ENCODE data around the gene NEDD8. TPM values are rescaled to one million over a fixed set of nuclear protein-coding genes. Genes with fewer than 3 reads are reported as not detected.
"Not testable (repeated sequence)": the region's sequence is repeated elsewhere in the genome, so short reads cannot be mapped to it uniquely, and the experiment has no call there.

NEDD8 gene
- total and polyA plus RNA-seq, 4 experiments from 2014 or later: 116 to 425 (median 239) TPM

DNA sequence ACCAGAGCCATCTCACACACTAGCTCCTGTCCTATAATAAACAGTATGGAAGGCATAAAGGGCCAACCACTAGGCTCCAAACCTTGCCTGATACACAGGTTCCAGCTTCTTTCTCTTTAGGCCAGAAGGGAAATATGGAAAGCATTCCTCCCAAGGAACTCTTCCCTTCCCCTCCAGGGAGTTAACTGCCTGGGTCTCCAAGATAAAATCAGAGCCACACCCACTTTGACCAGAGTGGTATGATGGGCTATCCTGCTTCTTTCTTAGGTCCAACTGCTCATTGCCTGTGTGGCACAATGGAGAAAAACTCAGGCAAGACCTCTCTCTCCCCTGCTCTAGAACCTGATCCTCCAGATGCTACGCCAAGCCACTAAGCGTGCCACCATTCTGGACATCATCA lies 24.5 kb downstream of the NEDD8 start:
- Mint-ChIP-seq H3K4me1 (peaks cover 18 to 55% (median 36%) of the 10 kb centered on the region in 4 donors), H3K27ac (peak overlapping the region in 3 of 7 donors; percentile 23 to 78 (median 52)), H3K36me3 (peaks cover 52 to 70% of the 10 kb centered on the region in 2 donors), H3K4me3 (no peak overlapping the region), H3K9me3 (peaks cover 0 to 5% (median 0%) of the 10 kb centered on the region in 8 donors), H3K27me3 (no peaks in the 10 kb centered on the region)
- ChIA-PET CTCF (ENCODE audit: partially characterized antibody) (interaction anchor here (1.2 kb wide), 1 partner anchor 90 kb away, joined by 4 read pairs; no protein-coding TSS in a partner anchor), POLR2A (ENCODE audit: partially characterized antibody) (interaction anchor here (0.8 to 5.2 kb wide), 4 partner anchors 8 to 93 kb away, joined by 3 to 32 read pairs (median 10); partner anchors contain the start of genes MDP1, NRL, PSME2 and TM9SF1)
- Histone ChIP-seq H3K27me3 (ENCODE audit: insufficient read depth, low read length) (no peaks in the 10 kb centered on the region), H3K9me3 (ENCODE audit: control insufficient read depth in 1 of 2, low read length in 2 of 2) (no peaks in the 10 kb centered on the region), H3K36me3 (ENCODE audit: insufficient read depth, low read length) (peaks cover 59% of the 10 kb centered on the region), H3K4me1 (ENCODE audit: insufficient read depth, low read length) (peaks cover 16% of the 10 kb centered on the region), H3K4me3 (ENCODE audit: low read length in 2 of 2) (no peak overlapping the region), H3K27ac (ENCODE audit: low read depth, low read length) (no peak overlapping the region)
- intact Hi-C loops (cut with micrococcal nuclease): no loop called here
- no peak for DNase-seq

- peak overlapping the region in 6 of 7 donors; percentile 16 to 82 (median 42) for H3K27ac Mint-ChIP-seq
- no peaks in the 10 kb centered on the region for H3K27me3 ChIP-seq (ENCODE audit: insufficient read depth, low read length)
- no peaks in the 10 kb centered on the region for H3K27me3 Mint-ChIP-seq
- no peak overlapping the region for H3K4me3 Mint-ChIP-seq
- peaks cover 18 to 50% (median 34%) of the 10 kb centered on the region in 4 donors for H3K4me1 Mint-ChIP-seq
- peaks cover 11% of the 10 kb centered on the region for H3K4me1 ChIP-seq (ENCODE audit: insufficient read depth, low read length)
- no peak for DNase-seq
- H3K36me3 Mint-ChIP-seq: peaks cover 57 to 75% of the 10 kb centered on the region in 2 donors
- ChIA-PET CTCF (ENCODE audit: partially characterized antibody) (interaction anchor here (1.2 kb wide), 1 partner anchor 91 kb away, joined by 4 read pairs; no protein-coding TSS in a partner anchor), POLR2A (ENCODE audit: partially characterized antibody) (interaction anchor here (0.8 to 5.2 kb wide), 4 partner anchors 9 to 92 kb away, joined by 3 to 32 read pairs (median 10); partner anchors contain the start of genes MDP1, NRL, PSME2 and TM9SF1)
- intact Hi-C loops (cut with micrococcal nuclease): no loop called here
- H3K9me3 Mint-ChIP-seq: peaks cover 0 to 5% (median 0%) of the 10 kb centered on the region in 8 donors
- peaks cover 59% of the 10 kb centered on the region for H3K36me3 ChIP-seq (ENCODE audit: insufficient read depth, low read length)
- no peak overlapping the region for H3K27ac ChIP-seq (ENCODE audit: low read depth, low read length)
- H3K9me3 ChIP-seq (ENCODE audit: control insufficient read depth in 1 of 2, low read length in 2 of 2): no peaks in the 10 kb centered on the region
- no peak overlapping the region for H3K4me3 ChIP-seq (ENCODE audit: low read length in 2 of 2)
These were observed 25.0 kb downstream of the NEDD8 start for GRCh38 chr14:24207104-24207551.

DNA sequence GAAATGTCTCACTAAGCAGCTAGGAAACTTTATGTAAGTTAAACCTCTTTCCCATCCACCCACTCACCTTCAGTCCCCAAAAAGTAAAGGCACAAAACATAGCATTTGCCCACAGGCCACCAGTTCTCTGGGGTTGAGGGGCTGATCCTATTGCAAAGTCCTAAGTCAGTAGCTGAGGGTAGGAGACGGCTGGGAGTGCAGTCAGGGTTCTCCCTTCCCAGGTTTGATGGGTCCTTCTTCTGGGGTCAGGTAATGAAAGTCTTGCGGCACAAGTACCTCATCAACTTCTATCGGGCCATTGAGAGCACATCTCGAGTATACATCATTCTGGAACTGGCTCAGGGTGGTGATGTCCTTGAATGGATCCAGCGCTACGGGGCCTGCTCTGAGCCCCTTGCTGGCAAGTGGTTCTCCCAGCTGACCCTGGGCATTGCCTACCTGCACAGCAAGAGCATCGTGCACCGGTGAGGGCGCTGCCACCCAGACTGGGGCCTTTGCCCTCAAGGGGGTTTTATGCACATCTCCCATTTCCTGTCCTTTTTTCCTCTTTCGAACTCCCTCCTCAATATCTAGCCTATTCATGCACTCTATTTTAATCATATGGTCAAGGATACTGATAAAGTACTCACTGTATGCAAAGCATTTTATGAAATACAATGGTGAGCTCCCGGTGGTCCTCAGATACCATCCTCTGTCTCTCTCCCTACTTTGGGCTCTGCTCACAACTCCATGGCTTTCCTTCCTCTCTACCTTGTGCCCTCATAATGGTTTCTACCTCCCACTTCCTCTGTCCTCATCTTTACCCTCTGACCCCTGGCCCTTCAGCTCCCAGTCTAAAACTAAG lies 25.7 kb downstream of the NEDD8 start:
- Histone ChIP-seq H3K4me1 (ENCODE audit: insufficient read depth, low read length) (peaks cover 5% of the 10 kb centered on the region), H3K27me3 (ENCODE audit: insufficient read depth, low read length) (no peaks in the 10 kb centered on the region), H3K27ac (ENCODE audit: low read depth, low read length) (no peak overlapping the region), H3K36me3 (ENCODE audit: insufficient read depth, low read length) (peaks cover 58% of the 10 kb centered on the region), H3K9me3 (ENCODE audit: control insufficient read depth in 1 of 2, low read length in 2 of 2) (no peaks in the 10 kb centered on the region), H3K4me3 (ENCODE audit: low read length in 2 of 2) (no peak overlapping the region)
- peaks cover 14 to 45% (median 30%) of the 10 kb centered on the region in 4 donors for H3K4me1 Mint-ChIP-seq
- peaks cover 0 to 5% (median 0%) of the 10 kb centered on the region in 8 donors for H3K9me3 Mint-ChIP-seq
- no peak for DNase-seq
- H3K4me3 Mint-ChIP-seq: peak overlapping the region in 1 of 8 donors; percentile 40
- intact Hi-C loops (cut with micrococcal nuclease): no loop called here
- H3K36me3 Mint-ChIP-seq: peaks cover 59 to 75% of the 10 kb centered on the region in 2 donors
- no peaks in the 10 kb centered on the region for H3K27me3 Mint-ChIP-seq
- ChIA-PET POLR2A (ENCODE audit: partially characterized antibody) (interaction anchor here (0.8 to 5.2 kb wide), 4 partner anchors 9 to 91 kb away, joined by 3 to 32 read pairs (median 10); partner anchors contain the start of genes MDP1, NRL, PSME2 and TM9SF1), CTCF (ENCODE audit: partially characterized antibody) (interaction anchor here (0.6 to 1.2 kb wide), 2 partner anchors 46 to 91 kb away, joined by 3 to 4 read pairs; partner anchors contain the start of gene IRF9)
- peak overlapping the region in 4 of 7 donors; percentile 16 to 52 (median 28) for H3K27ac Mint-ChIP-seq

GRCh38 chr14:24204163-24205146 lies 27.7 kb downstream of the NEDD8 start:
- H3K27ac ChIP-seq (ENCODE audit: low read depth, low read length): no peak overlapping the region
- H3K4me3 ChIP-seq (ENCODE audit: low read length in 2 of 2): no peak overlapping the region
- no peaks in the 10 kb centered on the region for H3K9me3 ChIP-seq (ENCODE audit: control insufficient read depth in 1 of 2, low read length in 2 of 2)
- POLR2A ChIA-PET (ENCODE audit: partially characterized antibody): interaction anchor here (0.9 to 5.2 kb wide), 3 partner anchors 9 to 16 kb away, joined by 3 to 32 read pairs (median 7); partner anchors contain the start of genes IPO4 and TM9SF1
- Mint-ChIP-seq H3K27me3 (no peaks in the 10 kb centered on the region), H3K9me3 (peaks cover 0 to 7% (median 0%) of the 10 kb centered on the region in 8 donors), H3K4me3 (no peak overlapping the region), H3K27ac (peak overlapping the region in 6 of 7 donors; percentile 2 to 47 (median 37)), H3K4me1 (peaks cover 9 to 32% (median 25%) of the 10 kb centered on the region in 4 donors), H3K36me3 (peaks cover 48 to 65% of the 10 kb centered on the region in 2 donors)
- CTCF ChIA-PET (ENCODE audit: partially characterized antibody): interaction anchor here (1.3 to 1.5 kb wide), 2 partner anchors 8 to 11 kb away, joined by 3 to 8 read pairs; partner anchors contain the start of gene MDP1
- intact Hi-C loops (cut with micrococcal nuclease): no loop called here
- no peaks in the 10 kb centered on the region for H3K4me1 ChIP-seq (ENCODE audit: insufficient read depth, low read length)
- no peaks in the 10 kb centered on the region for H3K27me3 ChIP-seq (ENCODE audit: insufficient read depth, low read length)
- H3K36me3 ChIP-seq (ENCODE audit: insufficient read depth, low read length): peaks cover 40% of the 10 kb centered on the region
- DNase-seq: no peak

GRCh38 chr14:24203249-24203886 lies 28.8 kb downstream of the NEDD8 start:
- peaks cover 53 to 66% of the 10 kb centered on the region in 2 donors for H3K36me3 Mint-ChIP-seq
- H3K27me3 ChIP-seq (ENCODE audit: insufficient read depth, low read length); H3K4me1 ChIP-seq (ENCODE audit: insufficient read depth, low read length); H3K9me3 Mint-ChIP-seq; H3K9me3 ChIP-seq (ENCODE audit: control insufficient read depth in 1 of 2, low read length in 2 of 2); intact Hi-C loops (cut with micrococcal nuclease); H3K4me3 ChIP-seq (ENCODE audit: low read length in 2 of 2); H3K4me3 Mint-ChIP-seq; H3K27me3 Mint-ChIP-seq; H3K27ac ChIP-seq (ENCODE audit: low read depth, low read length); DNase-seq: not testable (repeated sequence)
- CTCF ChIA-PET (ENCODE audit: partially characterized antibody): interaction anchor here (0.7 to 1.5 kb wide), 3 partner anchors 9 to 40 kb away, joined by 3 to 8 read pairs (median 3); partner anchors contain the start of gene MDP1
- H3K27ac Mint-ChIP-seq: peak overlapping the region in 3 of 7 donors; percentile 31 to 76 (median 39)
- peaks cover 17 to 38% (median 34%) of the 10 kb centered on the region in 4 donors for H3K4me1 Mint-ChIP-seq
- POLR2A ChIA-PET (ENCODE audit: partially characterized antibody): interaction anchor here (0.8 to 5.2 kb wide), 5 partner anchors 8 to 35 kb away, joined by 3 to 32 read pairs (median 7); partner anchors contain the start of genes CHMP4A, IPO4, MDP1 and TM9SF1
- H3K36me3 ChIP-seq (ENCODE audit: insufficient read depth, low read length): peaks cover 29% of the 10 kb centered on the region

DNA sequence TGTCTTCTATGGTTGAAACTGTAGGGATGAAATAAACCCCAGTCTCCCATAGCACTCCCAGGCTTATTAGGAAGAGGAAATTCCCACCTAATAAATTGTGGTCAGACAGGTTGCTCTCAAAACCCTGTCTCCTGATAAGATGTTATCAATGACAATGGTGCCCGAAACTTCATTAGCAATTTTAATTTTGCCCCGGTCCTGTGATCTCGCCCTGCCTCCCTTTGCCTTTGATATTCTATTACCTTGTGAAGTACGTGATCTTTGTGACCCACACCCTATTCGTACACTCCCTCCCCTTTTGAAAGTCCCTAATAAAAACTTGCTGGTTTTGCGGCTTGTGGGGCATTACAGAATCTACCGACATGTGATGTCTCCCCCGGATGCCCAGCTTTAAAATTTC lies 29.6 kb downstream of the NEDD8 start:
- H3K27ac ChIP-seq (ENCODE audit: low read depth, low read length); intact Hi-C loops (cut with micrococcal nuclease); CTCF ChIA-PET (ENCODE audit: partially characterized antibody); H3K4me1 ChIP-seq (ENCODE audit: insufficient read depth, low read length); H3K4me3 Mint-ChIP-seq; H3K27me3 ChIP-seq (ENCODE audit: insufficient read depth, low read length); H3K4me3 ChIP-seq (ENCODE audit: low read length in 2 of 2); DNase-seq; H3K9me3 Mint-ChIP-seq; H3K9me3 ChIP-seq (ENCODE audit: control insufficient read depth in 1 of 2, low read length in 2 of 2); H3K27me3 Mint-ChIP-seq: not testable (repeated sequence)
- H3K36me3 ChIP-seq (ENCODE audit: insufficient read depth, low read length): peaks cover 21% of the 10 kb centered on the region
- peaks cover 49 to 62% of the 10 kb centered on the region in 2 donors for H3K36me3 Mint-ChIP-seq
- peaks cover 18 to 39% (median 35%) of the 10 kb centered on the region in 4 donors for H3K4me1 Mint-ChIP-seq
- peak overlapping the region in 1 of 7 donors; percentile 76 for H3K27ac Mint-ChIP-seq
- POLR2A ChIA-PET (ENCODE audit: partially characterized antibody): interaction anchor here (1.6 kb wide), 2 partner anchors 11 to 14 kb away, joined by 7 to 8 read pairs; partner anchors contain the start of genes CHMP4A and IPO4
